Measurements from ENCODE around the gene BBIP1. TPM values are rescaled to one million over a fixed set of nuclear protein-coding genes. Genes with fewer than 3 reads are reported as not detected.

The BBIP1 gene
- total and polyA plus RNA-seq, 2 donors (not counting 3 experiments of a cell fraction or from before 2014, with no cell fraction given): 9.9 to 32.8 TPM

DNA sequence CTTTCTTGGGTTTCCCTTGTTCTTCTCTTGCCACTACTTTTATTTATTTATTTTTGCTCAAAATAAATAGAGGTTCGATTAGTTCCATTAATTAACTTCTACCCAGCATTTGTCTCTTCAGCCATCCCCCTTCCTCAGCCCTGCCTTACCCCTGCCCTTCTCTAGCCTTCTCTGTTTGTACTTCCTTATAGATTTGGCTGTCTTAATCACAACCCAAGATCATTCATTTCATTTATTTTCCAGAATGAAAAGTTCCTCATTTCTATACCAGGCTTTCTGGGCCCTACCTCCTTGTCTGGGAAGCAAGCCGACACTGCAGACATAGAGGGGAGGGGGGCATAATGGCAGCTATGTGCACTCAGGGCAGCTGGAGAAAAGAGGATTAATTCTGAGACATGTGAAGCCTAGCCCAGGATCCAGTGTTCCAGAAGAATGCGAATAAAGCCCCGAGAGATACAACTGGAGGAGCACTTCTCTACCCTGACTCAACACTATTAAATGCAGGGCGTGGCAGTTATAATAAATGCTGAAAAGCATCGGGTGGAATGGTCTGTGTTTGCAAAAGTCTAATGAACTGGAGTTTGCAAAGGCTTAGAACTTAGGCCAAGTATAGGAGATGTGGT lies 53.7 kb downstream of the BBIP1 start:
- no peak overlapping the region for H3K9ac ChIP-seq (replicated peaks; ENCODE audit: extremely low read depth, insufficient read depth, low read length)
- no peaks in the 10 kb centered on the region for H3K36me3 ChIP-seq (ENCODE audit: control insufficient read depth in 2 of 2, extremely low read depth in 1 of 2, insufficient read depth in 2 of 2, low read length in 2 of 2)
- dilution Hi-C loops (cut with MboI; ENCODE audit: extremely low pct_ligation_motif_present, low sequenced_read_pairs) (no loop called here), intact Hi-C loops (cut with micrococcal nuclease) (no loop called here)
- no TSS peak for BruUV-seq (replicated peaks)
- H2AFZ ChIP-seq (ENCODE audit: low read depth, low read length): no peak overlapping the region
- H3K27ac ChIP-seq (ENCODE audit: insufficient read depth, low read depth, low read length): no peak overlapping the region
- no peaks in the 10 kb centered on the region for H3K9me1 ChIP-seq (replicated peaks; ENCODE audit: control insufficient read depth, extremely low read depth, insufficient read depth, low read length)
- H3K4me3 ChIP-seq (replicated peaks in 1 of 3; ENCODE audit: insufficient read depth in 1 of 3, low read depth in 1 of 3, low read length in 3 of 3): no peak overlapping the region
- H3K9me3 ChIP-seq (replicated peaks; ENCODE audit: control insufficient read depth, insufficient read depth, low read length): no peaks in the 10 kb centered on the region
- H4K20me1 ChIP-seq (replicated peaks; ENCODE audit: control insufficient read depth, extremely low read depth, insufficient read depth, low read length): no peaks in the 10 kb centered on the region
- no peak overlapping the region for H3K4me2 ChIP-seq (ENCODE audit: insufficient read depth, low read length)
- TF ChIP-seq, protein P1, sequence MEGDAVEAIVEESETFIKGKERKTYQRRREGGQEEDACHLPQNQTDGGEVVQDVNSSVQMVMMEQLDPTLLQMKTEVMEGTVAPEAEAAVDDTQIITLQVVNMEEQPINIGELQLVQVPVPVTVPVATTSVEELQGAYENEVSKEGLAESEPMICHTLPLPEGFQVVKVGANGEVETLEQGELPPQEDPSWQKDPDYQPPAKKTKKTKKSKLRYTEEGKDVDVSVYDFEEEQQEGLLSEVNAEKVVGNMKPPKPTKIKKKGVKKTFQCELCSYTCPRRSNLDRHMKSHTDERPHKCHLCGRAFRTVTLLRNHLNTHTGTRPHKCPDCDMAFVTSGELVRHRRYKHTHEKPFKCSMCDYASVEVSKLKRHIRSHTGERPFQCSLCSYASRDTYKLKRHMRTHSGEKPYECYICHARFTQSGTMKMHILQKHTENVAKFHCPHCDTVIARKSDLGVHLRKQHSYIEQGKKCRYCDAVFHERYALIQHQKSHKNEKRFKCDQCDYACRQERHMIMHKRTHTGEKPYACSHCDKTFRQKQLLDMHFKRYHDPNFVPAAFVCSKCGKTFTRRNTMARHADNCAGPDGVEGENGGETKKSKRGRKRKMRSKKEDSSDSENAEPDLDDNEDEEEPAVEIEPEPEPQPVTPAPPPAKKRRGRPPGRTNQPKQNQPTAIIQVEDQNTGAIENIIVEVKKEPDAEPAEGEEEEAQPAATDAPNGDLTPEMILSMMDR (IDR thresholded peaks at IDR 0.05; ENCODE audit: extremely low read depth in 1 of 2, insufficient read depth in 1 of 2, low read depth in 1 of 2, low read length in 2 of 2): no peak
- TF ChIP-seq POLR2AphosphoS5 (IDR thresholded peaks at IDR 0.05; ENCODE audit: insufficient read depth, low read depth, low read length) (no peak), JUN (IDR thresholded peaks at IDR 0.05; ENCODE audit: borderline replicate concordance, insufficient read depth, insufficient read length, low read depth) (no peak), EZH2 (IDR thresholded peaks at IDR 0.05; ENCODE audit: borderline replicate concordance, low read depth, low read length, severe bottlenecking) (no peak), MYC (IDR thresholded peaks at IDR 0.05; ENCODE audit: low read depth, low read length) (no peak), FOS (IDR thresholded peaks at IDR 0.05; ENCODE audit: borderline replicate concordance, insufficient read depth, low read length) (no peak), POLR2A (IDR thresholded peaks at IDR 0.05; ENCODE audit: low read depth, low read length) (no peak), GATA2 (IDR thresholded peaks at IDR 0.05; ENCODE audit: insufficient read depth, insufficient read length, low read depth, low read length) (no peak)
- TF ChIP-seq, protein P2, sequence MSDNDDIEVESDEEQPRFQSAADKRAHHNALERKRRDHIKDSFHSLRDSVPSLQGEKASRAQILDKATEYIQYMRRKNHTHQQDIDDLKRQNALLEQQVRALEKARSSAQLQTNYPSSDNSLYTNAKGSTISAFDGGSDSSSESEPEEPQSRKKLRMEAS (IDR thresholded peaks at IDR 0.05; ENCODE audit: insufficient read depth, insufficient read length): no peak
- CTCF ChIA-PET: interaction anchor here (1.0 kb wide), 1 partner anchor 62 kb away, joined by 3 read pairs; no protein-coding TSS in a partner anchor
- FAIRE-seq (no peak), DNase-seq (ENCODE audit: low read depth, low spot score) (no peak)
- no peaks in the 10 kb centered on the region for H3K79me2 ChIP-seq (ENCODE audit: control insufficient read depth, insufficient read depth, low read length)
- POLR2A ChIA-PET: no interaction called here
- no peaks in the 10 kb centered on the region for H3K4me1 ChIP-seq (ENCODE audit: control insufficient read depth, extremely low read depth, insufficient read depth, low read length)
- H3K27me3 ChIP-seq (ENCODE audit: control insufficient read depth in 2 of 2, insufficient read depth in 2 of 2, low read length in 2 of 2): peaks cover 8 to 13% of the 10 kb centered on the region in 2 experiments

Measured in endothelial cell of umbilical vein (primary cell).